OCI-LY1 (cell line): ENCODE measurements around the gene THTPA.

Experiments
- H2AFZ ChIP-seq: fragments of 200-600 bp; sonication (generic), shearing (Covaris generic); 2 replicates; pipeline ENCODE4 v1.6.0; 2014; ENCODE audit warnings: antibody characterized with exemption, mild to moderate bottlenecking, low read length
- H3F3A ChIP-seq: fragments of 200-600 bp; sonication (generic), shearing (Covaris generic); 2 replicates; pipeline ENCODE4 v1.6.0; 2014; ENCODE audit warnings: mild to moderate bottlenecking, antibody characterized with exemption, low read length, moderate library complexity; ENCODE audit not compliant: insufficient read depth
- H3K27ac ChIP-seq: fragments of 200-600 bp; sonication (generic); 2 replicates; pipeline ENCODE4 v1.5.1; 2014; ENCODE audit warnings: low read length, mixed run types, mild to moderate bottlenecking, low read depth; ENCODE audit not compliant: poor library complexity, severe bottlenecking
- H3K27me3 ChIP-seq: fragments of 200-600 bp; sonication (generic); 2 replicates; pipeline ENCODE4 v1.6.0; 2014; ENCODE audit warnings: antibody characterized with exemption, mild to moderate bottlenecking, low read length, moderate library complexity; ENCODE audit not compliant: insufficient read depth
- H3K36me3 ChIP-seq: fragments of 200-600 bp; sonication (generic); 2 replicates; pipeline ENCODE4 v1.6.1; 2014; ENCODE audit warnings: mild to moderate bottlenecking, antibody characterized with exemption, low read length, moderate library complexity, mixed read lengths; ENCODE audit not compliant: insufficient read depth
- H3K4me1 ChIP-seq: fragments of 200-600 bp; sonication (generic); 2 replicates; pipeline ENCODE4 v1.5.1; 2014; ENCODE audit warnings: mild to moderate bottlenecking, low read length, moderate library complexity; ENCODE audit not compliant: insufficient read depth, severe bottlenecking
- H3K4me2 ChIP-seq: fragments of 200-600 bp; sonication (generic), shearing (Covaris generic); 2 replicates; pipeline ENCODE4 v1.6.1; 2014; ENCODE audit warnings: low read length
- H3K4me3 ChIP-seq: fragments of 200-600 bp; sonication (generic); 2 replicates; pipeline ENCODE4 v1.5.1; 2014; ENCODE audit warnings: low read length, low read depth, mild to moderate bottlenecking, mixed read lengths; ENCODE audit not compliant: poor library complexity, severe bottlenecking
- H3K79me2 ChIP-seq: fragments of 200-600 bp; shearing (Covaris generic); 2 replicates; pipeline ENCODE4 v1.6.1; 2016; ENCODE audit warnings: mixed run types, low read length, mixed read lengths; ENCODE audit not compliant: insufficient read depth
- H3K9ac ChIP-seq: fragments of 200-600 bp; sonication (generic), shearing (Covaris generic); 2 replicates; pipeline ENCODE4 v1.6.1; 2014; ENCODE audit warnings: mild to moderate bottlenecking, low read length, mixed read lengths
- H3K9me2 ChIP-seq: fragments of 200-600 bp; sonication (generic), shearing (Covaris generic); 2 replicates; pipeline ENCODE4 v1.6.1; 2014; ENCODE audit warnings: low read depth, mild to moderate bottlenecking, low read length, mixed read lengths
- H3K9me3 ChIP-seq: fragments of 200-600 bp; shearing (Covaris generic); 2 replicates; pipeline ENCODE4 v1.6.1; 2014; ENCODE audit warnings: low read length, mixed read lengths
- H4K20me1 ChIP-seq: fragments of 200-600 bp; sonication (generic), shearing (Covaris generic); 2 replicates; pipeline ENCODE4 v1.6.0; 2016; ENCODE audit warnings: mild to moderate bottlenecking, low read length; ENCODE audit not compliant: insufficient read depth
- EZH2 ChIP-seq: fragments of 200-600 bp; sonication (generic), shearing (Covaris generic); IDR thresholded peaks from 2 replicates; pipeline ENCODE4 v1.8.0; 2017; ENCODE audit warnings: borderline replicate concordance, mixed run types, mild to moderate bottlenecking, antibody characterized with exemption, low read length, moderate library complexity, mixed read lengths
- TF ChIP-seq, protein P1 (sequence below): fragments of 200-600 bp; sonication (generic), shearing (Covaris generic); IDR thresholded peaks from 2 replicates; pipeline ENCODE4 v1.5.1; 2017; ENCODE audit warnings: mild to moderate bottlenecking, antibody characterized with exemption, low read length, moderate library complexity, mixed read lengths

The THTPA gene

DNA sequence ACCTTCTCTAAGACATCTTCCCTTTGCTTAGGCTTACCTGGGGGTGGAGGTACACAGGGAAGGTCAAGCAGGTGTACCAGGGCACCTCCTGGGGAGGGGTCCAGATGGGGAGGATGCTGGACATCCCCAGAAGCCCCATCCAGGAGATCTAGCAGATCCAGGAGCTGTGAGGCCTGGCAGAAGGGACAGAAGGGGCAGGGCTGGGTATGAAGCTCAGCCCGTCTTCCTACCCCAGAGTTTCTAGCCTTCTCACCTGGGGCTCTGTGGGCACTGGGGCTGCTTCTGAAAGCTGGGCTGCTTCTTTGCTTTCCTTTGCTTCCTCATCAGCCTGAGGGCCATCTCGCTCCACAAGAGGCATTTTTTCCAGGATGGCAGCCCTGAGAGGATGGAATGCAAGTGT is 5.2 kb downstream of the THTPA start:
- H3K36me3 ChIP-seq: peaks cover 59% of the 10 kb centered on the region; the same call in 1 of the 2 replicates
- H3K27me3 ChIP-seq: no peaks in the 10 kb centered on the region

DNA sequence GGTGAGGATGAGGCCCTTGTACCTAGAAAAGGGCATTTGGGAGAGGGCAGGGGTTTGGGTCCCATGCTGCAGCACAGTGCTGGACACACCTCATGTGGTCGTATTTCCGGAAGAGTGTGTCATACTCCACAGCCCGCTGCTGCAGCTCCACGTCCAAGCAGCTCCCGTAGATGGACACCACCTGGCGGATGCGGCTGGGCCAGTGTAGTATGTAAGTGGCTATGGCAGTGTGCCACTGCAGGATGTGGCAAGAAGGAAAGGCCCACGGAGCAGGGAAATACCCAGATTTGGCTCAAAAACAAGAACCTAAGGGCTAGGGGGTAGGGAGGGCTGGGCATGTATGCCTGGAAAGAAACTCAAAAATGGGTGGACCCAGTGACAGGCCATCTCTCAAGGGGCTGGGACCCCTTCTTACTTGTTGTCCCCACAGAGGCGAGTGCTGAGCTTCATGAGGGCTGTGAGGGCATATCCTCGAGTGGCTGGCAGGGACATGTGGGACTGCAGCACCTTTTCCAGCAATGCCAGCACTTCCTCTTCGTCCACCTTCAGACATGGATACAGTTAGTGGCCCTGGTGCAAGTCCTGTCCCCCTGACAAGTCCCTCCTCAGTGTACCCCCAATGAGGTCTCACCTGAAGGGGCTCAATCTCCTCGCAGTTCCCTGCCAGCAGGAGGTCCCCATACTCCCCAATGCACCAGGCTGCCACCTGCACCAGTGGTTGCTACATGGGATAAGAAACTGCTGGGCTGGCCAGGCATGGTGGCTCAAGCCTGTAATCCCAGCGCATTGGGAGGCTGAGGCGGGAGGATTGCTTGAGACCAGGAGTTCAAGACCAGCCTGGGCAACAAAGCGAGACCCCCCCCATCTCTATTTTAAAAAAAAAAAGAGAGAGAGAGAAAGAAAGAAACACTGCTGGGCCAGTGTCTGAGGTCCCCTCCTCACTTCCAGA is 6.1 kb downstream of the THTPA start:
- Histone ChIP-seq H3K4me3 (no peak overlapping the region), H3K9me3 (no peaks in the 10 kb centered on the region), H3F3A (no peaks in the 10 kb centered on the region), H3K79me2 (no peaks in the 10 kb centered on the region), H3K27me3 (no peaks in the 10 kb centered on the region), H3K36me3 (peaks cover 59% of the 10 kb centered on the region; the same call in 1 of the 2 replicates), H3K9me2 (no peaks in the 10 kb centered on the region), H3K4me1 (peaks cover 28% of the 10 kb centered on the region), H2AFZ (no peak overlapping the region), H3K27ac (no peak overlapping the region), H4K20me1 (no peaks in the 10 kb centered on the region), H3K4me2 (no peak overlapping the region), H3K9ac (no peak overlapping the region)
- no peak for TF ChIP-seq EZH2

More for the DNA sequence above, 5.2 kb downstream of the THTPA start:
- Histone ChIP-seq H3K4me3 (no peak overlapping the region), H3K4me1 (peaks cover 27% of the 10 kb centered on the region), H3K4me2 (no peak overlapping the region), H3K79me2 (no peaks in the 10 kb centered on the region), H3K27ac (no peak overlapping the region), H4K20me1 (no peaks in the 10 kb centered on the region), H3K9me2 (no peaks in the 10 kb centered on the region), H2AFZ (no peak overlapping the region), H3K9ac (no peak overlapping the region), H3F3A (no peaks in the 10 kb centered on the region), H3K9me3 (no peaks in the 10 kb centered on the region)
- TF ChIP-seq, protein P1, sequence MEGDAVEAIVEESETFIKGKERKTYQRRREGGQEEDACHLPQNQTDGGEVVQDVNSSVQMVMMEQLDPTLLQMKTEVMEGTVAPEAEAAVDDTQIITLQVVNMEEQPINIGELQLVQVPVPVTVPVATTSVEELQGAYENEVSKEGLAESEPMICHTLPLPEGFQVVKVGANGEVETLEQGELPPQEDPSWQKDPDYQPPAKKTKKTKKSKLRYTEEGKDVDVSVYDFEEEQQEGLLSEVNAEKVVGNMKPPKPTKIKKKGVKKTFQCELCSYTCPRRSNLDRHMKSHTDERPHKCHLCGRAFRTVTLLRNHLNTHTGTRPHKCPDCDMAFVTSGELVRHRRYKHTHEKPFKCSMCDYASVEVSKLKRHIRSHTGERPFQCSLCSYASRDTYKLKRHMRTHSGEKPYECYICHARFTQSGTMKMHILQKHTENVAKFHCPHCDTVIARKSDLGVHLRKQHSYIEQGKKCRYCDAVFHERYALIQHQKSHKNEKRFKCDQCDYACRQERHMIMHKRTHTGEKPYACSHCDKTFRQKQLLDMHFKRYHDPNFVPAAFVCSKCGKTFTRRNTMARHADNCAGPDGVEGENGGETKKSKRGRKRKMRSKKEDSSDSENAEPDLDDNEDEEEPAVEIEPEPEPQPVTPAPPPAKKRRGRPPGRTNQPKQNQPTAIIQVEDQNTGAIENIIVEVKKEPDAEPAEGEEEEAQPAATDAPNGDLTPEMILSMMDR: no peak
- TF ChIP-seq EZH2: no peak

DNA sequence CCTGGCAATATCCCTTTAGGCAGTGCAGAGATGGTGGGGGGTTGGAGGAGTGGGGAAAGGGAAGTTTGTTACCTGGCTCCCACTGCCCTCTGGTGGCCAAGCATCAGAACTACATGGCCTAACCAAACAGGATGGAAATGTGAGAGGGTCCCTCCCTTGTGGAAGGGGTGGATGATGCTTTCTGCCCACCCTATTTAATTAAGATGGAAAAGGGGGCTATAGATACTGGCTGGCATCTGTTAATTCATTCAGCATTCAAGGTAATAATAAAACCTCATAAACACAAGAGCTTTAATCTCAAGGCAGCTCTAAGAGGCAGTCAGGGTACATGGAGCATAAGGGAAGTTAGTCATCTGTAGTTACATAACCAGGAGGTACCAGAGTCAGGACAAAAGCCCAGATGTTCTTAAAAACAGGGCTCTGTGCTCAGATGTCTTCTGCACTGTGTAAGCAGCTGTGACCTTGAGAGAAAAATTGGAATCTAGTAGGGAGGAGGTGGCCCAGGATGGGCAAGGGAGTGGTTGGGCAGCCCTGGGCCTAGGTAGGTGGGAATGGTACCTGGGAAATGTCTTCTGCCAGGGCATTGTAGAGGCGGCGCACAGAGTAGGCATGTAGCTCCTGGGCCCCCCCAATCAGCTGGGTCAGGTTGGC is 6.9 kb downstream of the THTPA start:
- H3K27me3 ChIP-seq: no peaks in the 10 kb centered on the region
- H3F3A ChIP-seq: no peaks in the 10 kb centered on the region
- no peak overlapping the region for H2AFZ ChIP-seq
- no peak overlapping the region for H3K27ac ChIP-seq
- no peaks in the 10 kb centered on the region for H4K20me1 ChIP-seq
- H3K9ac ChIP-seq: no peak overlapping the region
- H3K9me3 ChIP-seq: no peaks in the 10 kb centered on the region
- TF ChIP-seq, protein P1: peak; percentile 86
- no peak for TF ChIP-seq EZH2
- peaks cover 24% of the 10 kb centered on the region for H3K4me1 ChIP-seq
- no peaks in the 10 kb centered on the region for H3K9me2 ChIP-seq
- peaks cover 59% of the 10 kb centered on the region; the same call in 1 of the 2 replicates for H3K36me3 ChIP-seq
- H3K4me3 ChIP-seq: no peak overlapping the region
- H3K4me2 ChIP-seq: no peak overlapping the region
- H3K79me2 ChIP-seq: no peaks in the 10 kb centered on the region
